Activated T-cell treated with anti-CD3 and anti-CD28 coated beads, Interleukin-2, amount 50 U/mL, for 24 hours (primary cell): ENCODE measurements around the gene LNPEP.

ENCODE experiments used
- DNase-seq: peaks from one replicate; pipeline ENCODE4 v3.0.0-alpha.2; 2020
- H3K27ac Mint-ChIP-seq: 2 replicates; pipeline ENCODE4 v1.8.0; 2020; ENCODE audit warnings: mild to moderate bottlenecking, mixed read lengths
- H3K27me3 Mint-ChIP-seq: 2 replicates; pipeline ENCODE4 v1.8.0; 2020; ENCODE audit warnings: mixed read lengths
- H3K36me3 Mint-ChIP-seq: 2 replicates; pipeline ENCODE4 v1.8.0; 2020; ENCODE audit warnings: low read depth, mixed read lengths
- H3K4me1 Mint-ChIP-seq: 2 replicates; pipeline ENCODE4 v1.8.0; 2020; ENCODE audit warnings: low read depth, mixed read lengths
- H3K4me3 Mint-ChIP-seq: 2 replicates; pipeline ENCODE4 v1.8.0; 2020; ENCODE audit warnings: mild to moderate bottlenecking, moderate library complexity, mixed read lengths
- H3K9me3 Mint-ChIP-seq: 2 replicates; pipeline ENCODE4 v1.8.0; 2020; ENCODE audit warnings: mixed read lengths

The LNPEP gene

GRCh38 chr5:96962540-96962991 lies 26.7 kb downstream of the LNPEP start:
- Mint-ChIP-seq H3K4me3 (peak overlapping the region; percentile 70), H3K4me1 (peaks cover 82% of the 10 kb centered on the region), H3K27me3 (no peaks in the 10 kb centered on the region), H3K27ac (peak overlapping the region; percentile 94), H3K36me3 (peaks cover 27% of the 10 kb centered on the region), H3K9me3 (peaks cover 2% of the 10 kb centered on the region)
- no peak for DNase-seq

- Mint-ChIP-seq H3K36me3 (peaks cover 26% of the 10 kb centered on the region), H3K4me1 (peaks cover 82% of the 10 kb centered on the region), H3K27me3 (no peaks in the 10 kb centered on the region), H3K27ac (peak overlapping the region; percentile 94), H3K9me3 (peaks cover 2% of the 10 kb centered on the region), H3K4me3 (peak overlapping the region; percentile 70)
- DNase-seq: no peak
Measured at GRCh38 chr5:96963267-96963666, 27.4 kb downstream of the LNPEP start.

- Mint-ChIP-seq H3K9me3 (peaks cover 2% of the 10 kb centered on the region), H3K27me3 (no peaks in the 10 kb centered on the region), H3K36me3 (peaks cover 19% of the 10 kb centered on the region), H3K27ac (no peak overlapping the region), H3K4me3 (no peak overlapping the region), H3K4me1 (peaks cover 86% of the 10 kb centered on the region)
- DNase-seq: no peak
Measured at GRCh38 chr5:96966801-96967200, 30.9 kb downstream of the LNPEP start.

DNA sequence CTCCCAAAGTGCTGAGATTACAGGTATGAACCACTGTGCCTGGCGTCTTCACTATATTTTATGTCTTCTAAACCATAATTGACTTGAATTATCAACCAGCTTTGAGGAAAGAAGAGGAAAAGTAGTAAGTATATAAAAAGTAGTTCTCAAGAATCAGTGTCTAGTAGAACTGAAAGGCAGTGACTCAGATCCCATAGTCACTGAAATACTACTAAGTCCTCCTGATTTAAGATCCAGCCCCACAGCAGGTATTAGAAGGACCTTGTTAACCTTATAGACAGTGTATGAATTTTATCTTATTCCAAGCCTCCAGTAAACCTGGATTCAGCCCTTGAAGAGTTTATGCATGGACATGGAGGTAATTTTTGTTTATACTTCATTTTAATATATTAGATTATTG lies 31.5 kb downstream of the LNPEP start:
- no peak for DNase-seq
- Mint-ChIP-seq H3K27me3 (no peaks in the 10 kb centered on the region), H3K36me3 (peaks cover 19% of the 10 kb centered on the region), H3K9me3 (peaks cover 2% of the 10 kb centered on the region), H3K27ac (no peak overlapping the region), H3K4me3 (no peak overlapping the region), H3K4me1 (peaks cover 86% of the 10 kb centered on the region)

DNA sequence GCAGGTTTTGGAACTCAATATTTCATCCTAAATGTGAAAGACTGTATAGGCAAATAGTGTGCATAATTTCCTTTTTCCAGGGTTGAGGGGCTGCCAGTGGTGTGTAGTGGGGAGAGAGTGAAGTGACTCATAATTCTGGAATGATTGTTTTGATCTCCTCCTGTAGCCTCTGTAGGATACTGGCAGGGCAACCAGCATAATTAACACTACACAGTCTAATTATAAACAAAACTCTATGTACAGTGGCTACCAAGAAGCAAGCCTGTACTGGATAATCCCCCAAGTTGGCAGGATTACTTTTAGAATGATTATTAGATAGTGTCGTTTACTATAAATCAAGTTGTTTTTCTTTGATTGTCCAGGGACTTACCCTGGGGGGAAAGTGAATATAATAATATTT lies 32.2 kb downstream of the LNPEP start:
- no peak overlapping the region for H3K4me3 Mint-ChIP-seq
- no peak overlapping the region for H3K27ac Mint-ChIP-seq
- no peak for DNase-seq
- H3K36me3 Mint-ChIP-seq: peaks cover 19% of the 10 kb centered on the region
- peaks cover 2% of the 10 kb centered on the region for H3K9me3 Mint-ChIP-seq
- no peaks in the 10 kb centered on the region for H3K27me3 Mint-ChIP-seq
- H3K4me1 Mint-ChIP-seq: peaks cover 86% of the 10 kb centered on the region

DNA sequence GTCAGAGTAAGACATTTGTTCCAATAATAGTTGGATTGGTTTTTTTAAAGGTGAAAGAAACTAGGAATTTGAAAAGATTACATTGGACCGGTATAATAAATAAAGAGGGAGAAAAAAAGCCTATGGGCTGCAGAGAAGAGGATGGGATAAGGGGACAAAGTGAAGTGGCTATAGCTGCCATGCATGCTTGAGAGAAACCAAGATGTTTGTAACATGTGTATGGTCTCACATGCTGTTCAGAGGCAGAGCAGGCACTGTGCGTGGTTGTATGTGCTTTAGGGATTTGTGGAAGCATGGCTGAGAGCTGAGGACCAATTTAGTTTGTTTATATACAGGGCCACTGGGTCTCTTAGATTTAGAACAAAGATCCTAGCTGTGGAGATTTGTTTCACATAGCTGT lies 32.7 kb downstream of the LNPEP start:
- Mint-ChIP-seq H3K27ac (peak overlapping the region; percentile 81), H3K4me1 (peaks cover 85% of the 10 kb centered on the region), H3K9me3 (peaks cover 2% of the 10 kb centered on the region), H3K4me3 (no peak overlapping the region), H3K27me3 (no peaks in the 10 kb centered on the region), H3K36me3 (peaks cover 19% of the 10 kb centered on the region)
- DNase-seq: no peak

DNA sequence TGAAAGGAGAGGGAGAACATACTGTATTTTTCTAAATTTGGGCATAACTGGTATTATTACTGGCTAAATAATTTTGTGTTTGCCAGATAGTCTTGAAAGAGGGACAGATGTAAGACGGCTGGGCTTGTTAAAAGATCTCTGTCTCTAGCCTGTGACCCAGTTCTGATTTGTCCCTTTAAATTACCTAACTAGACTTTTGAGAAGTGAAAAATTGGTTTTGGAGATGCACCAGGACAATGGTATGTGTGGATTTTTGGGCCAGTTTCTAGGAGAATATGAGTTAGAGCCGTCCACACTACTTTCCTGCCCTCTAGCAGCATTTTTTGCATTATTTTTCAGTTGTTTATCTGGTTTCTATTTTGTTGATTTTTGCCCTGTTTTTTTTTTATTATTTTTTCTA lies 33.5 kb downstream of the LNPEP start:
- DNase-seq: no peak
- peaks cover 87% of the 10 kb centered on the region for H3K4me1 Mint-ChIP-seq
- peaks cover 15% of the 10 kb centered on the region for H3K36me3 Mint-ChIP-seq
- H3K4me3 Mint-ChIP-seq: no peak overlapping the region
- H3K27me3 Mint-ChIP-seq: no peaks in the 10 kb centered on the region
- no peak overlapping the region for H3K27ac Mint-ChIP-seq
- H3K9me3 Mint-ChIP-seq: peaks cover 2% of the 10 kb centered on the region

- peak overlapping the region; percentile 11 for H3K4me3 Mint-ChIP-seq
Measured at GRCh38 chr5:96972599-96973334, 36.9 kb downstream of the LNPEP start.

GRCh38 chr5:96973532-96974401 lies 37.9 kb downstream of the LNPEP start:
- Mint-ChIP-seq H3K4me3 (peak overlapping the region; percentile 23), H3K27ac (peak overlapping the region; percentile 77), H3K9me3 (no peaks in the 10 kb centered on the region), H3K4me1 (peaks cover 81% of the 10 kb centered on the region), H3K36me3 (peaks cover under 1% of the 10 kb centered on the region), H3K27me3 (no peaks in the 10 kb centered on the region)
- no peak for DNase-seq

More at GRCh38 chr5:96972599-96973334, 36.9 kb downstream of the LNPEP start:
- Mint-ChIP-seq H3K36me3 (no peaks in the 10 kb centered on the region), H3K27ac (peak overlapping the region; percentile 59), H3K27me3 (no peaks in the 10 kb centered on the region), H3K4me1 (peaks cover 85% of the 10 kb centered on the region), H3K9me3 (no peaks in the 10 kb centered on the region)
- DNase-seq: no peak

DNA sequence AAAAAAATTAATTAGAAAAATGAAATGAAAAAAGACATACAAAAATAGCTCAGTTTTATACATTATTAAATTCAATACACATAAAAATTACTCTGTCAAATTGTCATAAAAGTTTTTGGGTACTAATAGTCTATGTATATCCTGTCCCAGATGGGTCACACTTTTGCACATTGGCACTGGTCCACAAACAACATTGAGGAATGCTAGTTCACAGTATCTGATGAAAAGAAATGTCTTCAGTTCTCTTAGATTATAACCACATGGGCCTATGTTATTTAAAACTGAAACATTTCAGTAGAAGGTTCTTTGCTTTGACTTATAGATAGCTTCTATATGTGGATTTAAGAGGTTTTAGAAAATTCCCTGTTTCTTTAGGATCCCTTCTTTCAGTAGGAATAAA lies 39.8 kb downstream of the LNPEP start:
- peaks cover 72% of the 10 kb centered on the region for H3K4me1 Mint-ChIP-seq
- no peaks in the 10 kb centered on the region for H3K27me3 Mint-ChIP-seq
- H3K9me3 Mint-ChIP-seq: no peaks in the 10 kb centered on the region
- H3K4me3 Mint-ChIP-seq: no peak overlapping the region
- peaks cover 19% of the 10 kb centered on the region for H3K36me3 Mint-ChIP-seq
- no peak for DNase-seq
- no peak overlapping the region for H3K27ac Mint-ChIP-seq

GRCh38 chr5:96977228-96977627 lies 41.3 kb downstream of the LNPEP start:
- no peaks in the 10 kb centered on the region for H3K9me3 Mint-ChIP-seq
- no peak overlapping the region for H3K4me3 Mint-ChIP-seq
- no peak for DNase-seq
- peaks cover 32% of the 10 kb centered on the region for H3K36me3 Mint-ChIP-seq
- H3K27ac Mint-ChIP-seq: no peak overlapping the region
- peaks cover 65% of the 10 kb centered on the region for H3K4me1 Mint-ChIP-seq
- H3K27me3 Mint-ChIP-seq: no peaks in the 10 kb centered on the region

GRCh38 chr5:96978812-96979449 lies 43.1 kb downstream of the LNPEP start:
- DNase-seq: no peak
- no peaks in the 10 kb centered on the region for H3K9me3 Mint-ChIP-seq
- no peaks in the 10 kb centered on the region for H3K27me3 Mint-ChIP-seq
- no peak overlapping the region for H3K4me3 Mint-ChIP-seq
- peaks cover 46% of the 10 kb centered on the region for H3K36me3 Mint-ChIP-seq
- peaks cover 62% of the 10 kb centered on the region for H3K4me1 Mint-ChIP-seq
- H3K27ac Mint-ChIP-seq: peak overlapping the region; percentile 20

GRCh38 chr5:96984506-96985192 lies 48.8 kb downstream of the LNPEP start:
- H3K9me3 Mint-ChIP-seq: no peaks in the 10 kb centered on the region
- H3K4me3 Mint-ChIP-seq: no peak overlapping the region
- peaks cover 48% of the 10 kb centered on the region for H3K4me1 Mint-ChIP-seq
- no peaks in the 10 kb centered on the region for H3K27me3 Mint-ChIP-seq
- peaks cover 77% of the 10 kb centered on the region for H3K36me3 Mint-ChIP-seq
- DNase-seq: no peak
- no peak overlapping the region for H3K27ac Mint-ChIP-seq

GRCh38 chr5:96986450-96986849 lies 50.6 kb downstream of the LNPEP start:
- H3K36me3 Mint-ChIP-seq: peaks cover 78% of the 10 kb centered on the region
- H3K9me3 Mint-ChIP-seq: no peaks in the 10 kb centered on the region
- H3K4me1 Mint-ChIP-seq: peaks cover 59% of the 10 kb centered on the region
- no peak overlapping the region for H3K4me3 Mint-ChIP-seq
- DNase-seq: no peak
- no peaks in the 10 kb centered on the region for H3K27me3 Mint-ChIP-seq
- peak overlapping the region; percentile 19 for H3K27ac Mint-ChIP-seq
